K562 (cell line): ENCODE data around the gene INPP5K. TPM values are rescaled to one million over a fixed set of nuclear protein-coding genes. Genes with fewer than 3 reads are reported as not detected.

Source experiments
- ATAC-seq: fragments of 200-7000 bp; cut with Tn5 transposase; 3 replicates; pipeline ENCODE4 v1.9.1; 2020; ENCODE audit warnings: moderate library complexity
- BruUV-seq: library from RNA; stranded (reverse); fragments of 400-500 nt; replicated peaks from 2 replicates; lab custom pipeline; 2021; lab: Mats Ljungman, UMichigan
- CTCF ChIA-PET: fragments of 300-600 bp; formaldehyde crosslinking; extraction: SDS; loops from one replicate; lab custom pipeline; 2021; ENCODE audit warnings: low intra/inter-chr PET ratio; lab: Yijun Ruan, JAX
- POLR2A ChIA-PET: fragments of 300-600, 350-650 bp; sonication (Branson Sonifier 250); formaldehyde crosslinking; extraction: SDS; loops from one replicate; lab custom pipeline; 2021; ENCODE audit warnings: antibody characterized with exemption, inconsistent platforms; lab: Yijun Ruan, JAX
- DNase-seq, 4 experiments: peaks; one replicate each; pipeline versions ENCODE4 v3.0.0 to v3.0.0-alpha.2; 2011 to 2018; ENCODE audit warnings: low spot score in 3 of 4, mixed read lengths in 3 of 4; ENCODE audit errors: extremely low read depth in 1 of 4
- FAIRE-seq: peaks from 2 replicates; lab custom pipeline; 2011; peaks lifted over from hg19 to GRCh38; lab: Jason Lieb, UNC
- H2AFZ ChIP-seq: 2 replicates; pipeline ENCODE4 v1.6.0; 2011; ENCODE audit warnings: low read depth, low read length, control low read depth, inconsistent platforms
- H3K27ac ChIP-seq: fragments of 200-600 bp; 3 replicates; pipeline ENCODE4 v1.8.0; 2011; ENCODE audit warnings: low read depth, mild to moderate bottlenecking, control low read depth, inconsistent platforms, low read length, moderate library complexity, mixed read lengths; ENCODE audit errors: extremely low read depth
- H3K27me3 ChIP-seq, 2 experiments: fragments of 300-600 bp in 1 of 2; 2 replicates in 1 of 2; 3 replicates in 1 of 2; pipeline versions ENCODE4 v1.6.0 to v1.8.0; 2011; ENCODE audit warnings: inconsistent platforms in 2 of 2, low read length in 2 of 2, mild to moderate bottlenecking in 1 of 2, mixed read lengths in 1 of 2, moderate library complexity in 1 of 2; ENCODE audit not compliant: control insufficient read depth in 2 of 2, insufficient read depth in 2 of 2
- H3K36me3 ChIP-seq: fragments of 300-600 bp; 3 replicates; pipeline ENCODE4 v1.8.0; 2011; ENCODE audit warnings: mild to moderate bottlenecking, low read length, inconsistent platforms; ENCODE audit not compliant: control insufficient read depth, insufficient read depth
- H3K4me1 ChIP-seq, 2 experiments: fragments of 200-600 bp in 1 of 2; replicated peaks in 1 of 2; 2 replicates in 1 of 2; 3 replicates in 1 of 2; pipeline versions ENCODE4 v1.5.1 to v1.8.0; 2011; ENCODE audit warnings: inconsistent platforms in 2 of 2, low read length in 2 of 2, mild to moderate bottlenecking in 1 of 2, mixed read lengths in 1 of 2, moderate library complexity in 1 of 2; ENCODE audit not compliant: control insufficient read depth in 2 of 2, insufficient read depth in 2 of 2
- H3K4me2 ChIP-seq: 2 replicates; pipeline ENCODE4 v1.6.1; 2011; ENCODE audit warnings: low read length, control low read depth, inconsistent platforms, mixed read lengths; ENCODE audit not compliant: insufficient read depth
- H3K4me3 ChIP-seq: fragments of 200-600 bp; sonication (generic), shearing (Covaris generic); 2 replicates; pipeline ENCODE4 v1.5.1; 2016; ENCODE audit warnings: control low read depth, inconsistent platforms
- H3K79me2 ChIP-seq: fragments of 200-600 bp; 3 replicates; pipeline ENCODE4 v1.8.0; 2011; ENCODE audit warnings: low read length, inconsistent platforms; ENCODE audit not compliant: control insufficient read depth, insufficient read depth
- H3K9ac ChIP-seq, 2 experiments: 2 replicates each; pipeline versions ENCODE4 v1.6.0 to v1.6.1; 2011; ENCODE audit warnings: low read depth in 2 of 2, low read length in 2 of 2, control low read depth in 1 of 2, inconsistent platforms in 1 of 2, mild to moderate bottlenecking in 1 of 2, mixed read lengths in 1 of 2; ENCODE audit not compliant: insufficient read depth in 1 of 2
- H3K9me1 ChIP-seq: one replicate; pipeline ENCODE4 v1.6.0; 2011; ENCODE audit warnings: inconsistent platforms, mild to moderate bottlenecking, low read length, moderate library complexity; ENCODE audit not compliant: control insufficient read depth, insufficient read depth
- H3K9me3 ChIP-seq: replicated peaks from 2 replicates; pipeline ENCODE4 v1.5.1; 2011; ENCODE audit warnings: low read depth, low read length, inconsistent platforms; ENCODE audit not compliant: control insufficient read depth, insufficient read depth
- H4K20me1 ChIP-seq: replicated peaks from 2 replicates; pipeline ENCODE4 v1.6.1; 2011; ENCODE audit warnings: low read length, inconsistent platforms, mixed read lengths; ENCODE audit not compliant: control insufficient read depth, insufficient read depth
- HDGF ChIP-seq: fragments of 450-650 bp; IDR thresholded peaks from 2 replicates; pipeline ENCODE4 v1.6.1; 2016
- KAT2B ChIP-seq: IDR thresholded peaks from one replicate; pipeline ENCODE4 v1.6.1; 2012; ENCODE audit warnings: low read depth, mild to moderate bottlenecking, control low read depth, inconsistent platforms, low read length, moderate library complexity
- SAP30 ChIP-seq: fragments of 200-600 bp; sonication (generic); IDR thresholded peaks from 2 replicates; pipeline ENCODE4 v1.6.1; 2012; ENCODE audit warnings: borderline replicate concordance, low read depth, mild to moderate bottlenecking, moderate library complexity, low read length, control low read depth, inconsistent platforms; ENCODE audit not compliant: insufficient read depth, poor library complexity, severe bottlenecking
- ZKSCAN8 ChIP-seq: fragments of 200-800 bp; sonication (Bioruptor generic); IDR thresholded peaks from 2 replicates; pipeline ENCODE4 v1.6.1; 2016; ENCODE audit warnings: missing genetic modification characterization, missing compliant biosample characterization
- WGBS: fragments of 100-300 bp; shearing (Covaris generic); methylation state at CpG from one replicate; pipeline ENCODE4 v1.1.6; 2016; ENCODE audit warnings: low coverage, mixed read lengths; ENCODE audit not compliant: insufficient coverage; ENCODE audit errors: missing lambda C conversion rate; 5-methylcytosine and 5-hydroxymethylcytosine counted together
- in situ Hi-C: fragments of 300-500 bp; cut with MboI; formaldehyde crosslinking; loops from 4 replicates; pipeline ENCODE4 v1.15.0; 2018; ENCODE audit warnings: inconsistent platforms, mixed read lengths
- intact Hi-C: fragments of 100-400 bp; cut with micrococcal nuclease; formaldehyde crosslinking; loops from 2 replicates; pipeline ENCODE4 v1.14.2; 2022
- polyA plus RNA-seq, 8 experiments: library from polyadenylated mRNA; depleted of rRNA in 4 of 8; stranded (reverse) in 5 of 8; unstranded in 3 of 8; fragments of >200 nt; fragmentation: Nextera tagmentation in 2 of 8; fragmentation: Illumina TruSeq in 1 of 8; extraction: Ambion mirVana in 2 of 8; extraction: Trizol in 1 of 8; gene quantifications; 2 replicates each; pipeline versions ENCODE4 v1.2.1 to v1.2.3, GENCODE V29; 2011 to 2014; ENCODE audit warnings: inconsistent platforms in 1 of 8, missing spikeins in 1 of 8
- total RNA-seq, 7 experiments: library from RNA; depleted of rRNA in 6 of 7; stranded (reverse); fragments of >200 nt in 6 of 7; fragmentation: Illumina TruSeq in 2 of 7; extraction: Trizol in 2 of 7; gene quantifications; 2 replicates each; pipeline versions ENCODE4 v1.2.1 to v1.2.3, GENCODE V29; 2011 to 2021; ENCODE audit warnings: low replicate concordance in 1 of 7
- TF ChIP-seq, protein P1 (sequence below), 2 experiments: fragments of 450-650 bp in 1 of 2; IDR thresholded peaks; 2 replicates each; pipeline ENCODE4 v1.6.1; 2011 to 2017; ENCODE audit warnings: low read depth in 2 of 2, antibody characterized with exemption in 1 of 2, borderline replicate concordance in 1 of 2, low read length in 1 of 2, mild to moderate bottlenecking in 1 of 2, mixed read lengths in 1 of 2; ENCODE audit not compliant: control insufficient read depth in 1 of 2
- TF ChIP-seq, protein P2 (sequence below): fragments of 450-650 bp; IDR thresholded peaks from one replicate; pipeline ENCODE4 v1.6.1; 2018; ENCODE audit warnings: mild to moderate bottlenecking, moderate library complexity; ENCODE audit not compliant: partially characterized antibody

The INPP5K gene
- total and polyA plus RNA-seq, 9 of the 15 experiments (the other 6 are each of a cell fraction or from before 2014, with no cell fraction given): 0.63 to 15.1 (median 10.1) TPM

DNA sequence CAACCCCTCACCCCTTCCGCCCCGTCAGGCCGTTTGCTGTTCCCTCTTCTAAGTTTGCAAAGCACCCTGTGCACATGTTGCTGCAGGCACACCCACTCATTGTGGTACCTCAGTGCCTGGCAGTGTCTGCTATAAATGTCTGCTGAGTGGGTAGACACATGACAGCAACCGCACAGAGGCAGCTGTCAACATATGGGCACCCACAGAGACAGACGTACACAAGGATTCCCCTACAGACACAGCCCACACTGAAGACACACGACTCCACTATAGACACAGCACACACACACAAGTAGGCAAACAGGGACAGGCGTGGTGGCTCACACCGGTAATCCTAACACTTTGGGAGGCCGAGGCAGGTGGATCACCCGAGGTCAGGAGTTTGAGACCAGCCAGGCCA lies 42.6 kb downstream of the INPP5K start:
- ATAC-seq (no peak), FAIRE-seq (no peak), DNase-seq (no peak)
- H3K79me2 ChIP-seq: no peaks in the 10 kb centered on the region
- in situ Hi-C loops: no loop called here
- WGBS: 75% methylated on average over 9 of the region's 10 CpGs
- TF ChIP-seq SAP30: no peak
- no peak for TF ChIP-seq HDGF
- TF ChIP-seq, protein P1, sequence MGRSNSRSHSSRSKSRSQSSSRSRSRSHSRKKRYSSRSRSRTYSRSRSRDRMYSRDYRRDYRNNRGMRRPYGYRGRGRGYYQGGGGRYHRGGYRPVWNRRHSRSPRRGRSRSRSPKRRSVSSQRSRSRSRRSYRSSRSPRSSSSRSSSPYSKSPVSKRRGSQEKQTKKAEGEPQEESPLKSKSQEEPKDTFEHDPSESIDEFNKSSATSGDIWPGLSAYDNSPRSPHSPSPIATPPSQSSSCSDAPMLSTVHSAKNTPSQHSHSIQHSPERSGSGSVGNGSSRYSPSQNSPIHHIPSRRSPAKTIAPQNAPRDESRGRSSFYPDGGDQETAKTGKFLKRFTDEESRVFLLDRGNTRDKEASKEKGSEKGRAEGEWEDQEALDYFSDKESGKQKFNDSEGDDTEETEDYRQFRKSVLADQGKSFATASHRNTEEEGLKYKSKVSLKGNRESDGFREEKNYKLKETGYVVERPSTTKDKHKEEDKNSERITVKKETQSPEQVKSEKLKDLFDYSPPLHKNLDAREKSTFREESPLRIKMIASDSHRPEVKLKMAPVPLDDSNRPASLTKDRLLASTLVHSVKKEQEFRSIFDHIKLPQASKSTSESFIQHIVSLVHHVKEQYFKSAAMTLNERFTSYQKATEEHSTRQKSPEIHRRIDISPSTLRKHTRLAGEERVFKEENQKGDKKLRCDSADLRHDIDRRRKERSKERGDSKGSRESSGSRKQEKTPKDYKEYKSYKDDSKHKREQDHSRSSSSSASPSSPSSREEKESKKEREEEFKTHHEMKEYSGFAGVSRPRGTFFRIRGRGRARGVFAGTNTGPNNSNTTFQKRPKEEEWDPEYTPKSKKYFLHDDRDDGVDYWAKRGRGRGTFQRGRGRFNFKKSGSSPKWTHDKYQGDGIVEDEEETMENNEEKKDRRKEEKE (IDR thresholded peaks at IDR 0.05; ENCODE audit: borderline replicate concordance in 1 of 2, control insufficient read depth in 1 of 2, low read depth in 2 of 2, low read length in 1 of 2): no peak
- TF ChIP-seq KAT2B: no peak
- no peak for TF ChIP-seq ZKSCAN8 (CRISPR knock-in tag)
- TF ChIP-seq, protein P2, sequence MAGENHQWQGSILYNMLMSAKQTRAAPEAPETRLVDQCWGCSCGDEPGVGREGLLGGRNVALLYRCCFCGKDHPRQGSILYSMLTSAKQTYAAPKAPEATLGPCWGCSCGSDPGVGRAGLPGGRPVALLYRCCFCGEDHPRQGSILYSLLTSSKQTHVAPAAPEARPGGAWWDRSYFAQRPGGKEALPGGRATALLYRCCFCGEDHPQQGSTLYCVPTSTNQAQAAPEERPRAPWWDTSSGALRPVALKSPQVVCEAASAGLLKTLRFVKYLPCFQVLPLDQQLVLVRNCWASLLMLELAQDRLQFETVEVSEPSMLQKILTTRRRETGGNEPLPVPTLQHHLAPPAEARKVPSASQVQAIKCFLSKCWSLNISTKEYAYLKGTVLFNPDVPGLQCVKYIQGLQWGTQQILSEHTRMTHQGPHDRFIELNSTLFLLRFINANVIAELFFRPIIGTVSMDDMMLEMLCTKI: no peak
- TF ChIP-seq, all 486 proteins: peak for 0
- ChIA-PET CTCF (no interaction called here), POLR2A (interaction anchor here (1.6 kb wide), 1 partner anchor 11 kb away, joined by 4 read pairs; no protein-coding TSS in a partner anchor)
- no TSS peak for BruUV-seq
- intact Hi-C loops: no loop called here
- Histone ChIP-seq H3K9ac (no peak overlapping the region), H3K27me3 (no peaks in the 10 kb centered on the region), H3K9me3 (no peaks in the 10 kb centered on the region), H4K20me1 (no peaks in the 10 kb centered on the region), H3K36me3 (peaks cover 32% of the 10 kb centered on the region; the same call in 2 of the 3 replicates), H3K4me2 (no peak overlapping the region), H3K4me3 (no peak overlapping the region), H3K27ac (no peak overlapping the region), H2AFZ (no peak overlapping the region), H3K4me1 (peaks cover 0 to 14% of the 10 kb centered on the region in 2 experiments; a peak in 2 of 5 replicates), H3K9me1 (no peaks in the 10 kb centered on the region)
